ENCODE data around the gene KCNJ15. TPM values are rescaled to one million over a fixed set of nuclear protein-coding genes. Genes with fewer than 3 reads are reported as not detected.

The KCNJ15 gene
- polyA plus RNA-seq, 10 donors = 0.17 to 1.3 (median 0.59) TPM

GRCh38 chr21:38297871-38298270 is 41.1 kb downstream of the KCNJ15 start:
- no peak for DNase-seq

- DNase-seq = no peak
These were observed 42.0 kb downstream of the KCNJ15 start for GRCh38 chr21:38298832-38299231.

GRCh38 chr21:38299671-38300070 is 42.9 kb downstream of the KCNJ15 start:
- DNase-seq = no peak

GRCh38 chr21:38300141-38300578 is 43.4 kb downstream of the KCNJ15 start:
- no peak for DNase-seq

GRCh38 chr21:38301321-38302214 is 44.8 kb downstream of the KCNJ15 start:
- no peak for DNase-seq

GRCh38 chr21:38303300-38303699 is 46.5 kb downstream of the KCNJ15 start:
- DNase-seq = peak in 1 of 3 donors; percentile 70

GRCh38 chr21:38306433-38307141 is 49.8 kb downstream of the KCNJ15 start:
- DNase-seq = peak in 2 of 3 donors; percentile 57 to 97

GRCh38 chr21:38307771-38308531 is 51.2 kb downstream of the KCNJ15 start:
- DNase-seq = no peak

- DNase-seq = no peak
These were observed 51.8 kb downstream of the KCNJ15 start for GRCh38 chr21:38308532-38309119.

- no peak for DNase-seq
These were observed 54.1 kb downstream of the KCNJ15 start for GRCh38 chr21:38310646-38311485.

- no peak for DNase-seq
These were observed 55.0 kb downstream of the KCNJ15 start for GRCh38 chr21:38311765-38312164.

- no peak for DNase-seq
These were observed 56.0 kb downstream of the KCNJ15 start for GRCh38 chr21:38312822-38313221.

- no peak for DNase-seq
These were observed 57.8 kb downstream of the KCNJ15 start for GRCh38 chr21:38314558-38314957.

- no peak for DNase-seq
These were observed 58.3 kb downstream of the KCNJ15 start for GRCh38 chr21:38315122-38315521.

GRCh38 chr21:38319781-38320180 is 63.0 kb downstream of the KCNJ15 start:
- DNase-seq = no peak

GRCh38 chr21:38321568-38321967 is 64.8 kb downstream of the KCNJ15 start:
- DNase-seq = no peak

- no peak for DNase-seq
These were observed 65.6 kb downstream of the KCNJ15 start for GRCh38 chr21:38322311-38322950.

- peak in 2 of 3 donors; percentile 77 to 96 for DNase-seq
These were observed 67.1 kb downstream of the KCNJ15 start for GRCh38 chr21:38323721-38324531.

- no peak for DNase-seq
These were observed 68.4 kb downstream of the KCNJ15 start for GRCh38 chr21:38325216-38325615.

Data from muscle of back (tissue), 11 donors.